ENCODE measurements around the gene NPEPPS.

GRCh38 chr17:47611372-47612350 lies 80.8 kb downstream of the NPEPPS start:
- TF ChIP-seq, protein P1, sequence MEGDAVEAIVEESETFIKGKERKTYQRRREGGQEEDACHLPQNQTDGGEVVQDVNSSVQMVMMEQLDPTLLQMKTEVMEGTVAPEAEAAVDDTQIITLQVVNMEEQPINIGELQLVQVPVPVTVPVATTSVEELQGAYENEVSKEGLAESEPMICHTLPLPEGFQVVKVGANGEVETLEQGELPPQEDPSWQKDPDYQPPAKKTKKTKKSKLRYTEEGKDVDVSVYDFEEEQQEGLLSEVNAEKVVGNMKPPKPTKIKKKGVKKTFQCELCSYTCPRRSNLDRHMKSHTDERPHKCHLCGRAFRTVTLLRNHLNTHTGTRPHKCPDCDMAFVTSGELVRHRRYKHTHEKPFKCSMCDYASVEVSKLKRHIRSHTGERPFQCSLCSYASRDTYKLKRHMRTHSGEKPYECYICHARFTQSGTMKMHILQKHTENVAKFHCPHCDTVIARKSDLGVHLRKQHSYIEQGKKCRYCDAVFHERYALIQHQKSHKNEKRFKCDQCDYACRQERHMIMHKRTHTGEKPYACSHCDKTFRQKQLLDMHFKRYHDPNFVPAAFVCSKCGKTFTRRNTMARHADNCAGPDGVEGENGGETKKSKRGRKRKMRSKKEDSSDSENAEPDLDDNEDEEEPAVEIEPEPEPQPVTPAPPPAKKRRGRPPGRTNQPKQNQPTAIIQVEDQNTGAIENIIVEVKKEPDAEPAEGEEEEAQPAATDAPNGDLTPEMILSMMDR (IDR thresholded peaks at IDR 0.05; ENCODE audit: insufficient read depth, low read length, poor library complexity, severe bottlenecking), result no peak
- no peak for TF ChIP-seq EZH2phosphoT487 (conservative IDR thresholded peaks at IDR 0.05; ENCODE audit: low read length)

Measured in SU-DHL-6 (cell line).